ENCODE results near the gene SLC4A3.
"Not testable (repeated sequence)": the region's sequence is repeated elsewhere in the genome, so short reads cannot be mapped to it uniquely, and the experiment has no call there.

The SLC4A3 gene

DNA sequence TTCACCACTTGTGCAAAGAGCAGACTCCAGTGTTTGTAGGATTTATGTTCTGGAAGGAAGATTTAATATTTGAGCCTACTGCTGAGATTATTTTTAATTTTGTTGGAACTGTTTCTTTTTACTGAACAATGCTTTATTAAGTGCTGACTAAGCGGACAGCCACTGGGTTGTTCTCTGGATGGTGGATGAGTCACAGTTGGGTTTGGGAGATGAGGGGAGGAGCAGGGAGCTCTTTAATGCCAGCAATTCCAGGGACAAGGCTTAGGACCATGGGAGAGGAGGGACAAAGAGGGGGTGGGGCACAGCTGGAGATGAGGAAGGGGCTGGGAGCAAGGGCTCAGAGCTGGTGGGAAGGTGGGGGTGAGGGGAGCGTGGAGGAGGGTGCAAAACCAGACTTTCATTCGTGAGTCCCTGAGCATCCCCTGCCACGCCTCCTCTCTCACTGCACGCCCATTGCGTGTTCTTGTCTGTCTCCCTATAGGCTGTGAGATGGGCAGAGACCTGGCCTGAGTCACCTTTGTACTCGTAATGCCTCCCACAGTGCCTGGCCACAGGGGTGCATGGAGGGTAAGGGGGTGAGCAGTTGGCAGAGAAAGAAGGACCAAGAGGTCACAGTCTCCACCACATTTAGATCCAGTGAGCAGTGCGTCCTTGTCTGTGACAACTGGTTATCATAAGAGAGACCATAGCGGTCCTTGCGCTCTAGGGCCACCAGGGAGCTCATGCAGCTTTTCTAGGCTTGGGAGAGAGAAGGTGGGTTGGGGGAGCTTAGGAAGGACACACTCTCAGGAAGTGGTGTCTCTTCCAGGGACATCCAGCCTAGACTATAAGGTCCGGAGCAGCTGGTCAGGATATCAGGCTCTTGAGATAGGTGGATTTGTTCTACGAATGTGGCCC is 18.4 kb downstream of the SLC4A3 start:
- in situ Hi-C loops (cut with MboI; ENCODE audit: low sequenced_read_pairs), result loop anchor here (10.0 kb wide), 1 partner anchor 111 kb away; no protein-coding TSS in a partner anchor

DNA sequence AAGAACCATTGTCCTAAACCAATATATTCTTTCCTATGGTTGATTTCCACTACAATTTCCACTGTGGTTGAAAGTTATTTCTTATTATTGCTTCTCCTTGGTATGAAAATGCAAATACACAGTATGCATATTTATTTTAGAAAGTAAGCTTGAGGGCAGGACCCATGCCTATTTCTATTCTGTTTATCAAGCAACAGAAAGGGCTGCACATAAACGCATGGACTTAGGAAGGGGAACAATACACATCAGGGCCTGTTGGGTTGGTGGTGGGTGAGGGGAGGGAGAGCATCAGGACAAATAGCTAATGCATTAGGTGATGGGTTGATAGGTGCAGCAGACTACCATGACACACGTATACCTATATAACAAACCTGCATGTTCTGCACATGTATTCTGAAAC is 20.7 kb downstream of the SLC4A3 start:
- in situ Hi-C loops (cut with MboI; ENCODE audit: low sequenced_read_pairs), result loop anchor here (10.0 kb wide), 1 partner anchor 113 kb away; no protein-coding TSS in a partner anchor

- in situ Hi-C loops (cut with MboI; ENCODE audit: low sequenced_read_pairs), result loop anchor here (10.0 kb wide), 1 partner anchor 114 kb away; no protein-coding TSS in a partner anchor
Observed at GRCh38 chr2:219648963-219649362, 21.5 kb downstream of the SLC4A3 start.

DNA sequence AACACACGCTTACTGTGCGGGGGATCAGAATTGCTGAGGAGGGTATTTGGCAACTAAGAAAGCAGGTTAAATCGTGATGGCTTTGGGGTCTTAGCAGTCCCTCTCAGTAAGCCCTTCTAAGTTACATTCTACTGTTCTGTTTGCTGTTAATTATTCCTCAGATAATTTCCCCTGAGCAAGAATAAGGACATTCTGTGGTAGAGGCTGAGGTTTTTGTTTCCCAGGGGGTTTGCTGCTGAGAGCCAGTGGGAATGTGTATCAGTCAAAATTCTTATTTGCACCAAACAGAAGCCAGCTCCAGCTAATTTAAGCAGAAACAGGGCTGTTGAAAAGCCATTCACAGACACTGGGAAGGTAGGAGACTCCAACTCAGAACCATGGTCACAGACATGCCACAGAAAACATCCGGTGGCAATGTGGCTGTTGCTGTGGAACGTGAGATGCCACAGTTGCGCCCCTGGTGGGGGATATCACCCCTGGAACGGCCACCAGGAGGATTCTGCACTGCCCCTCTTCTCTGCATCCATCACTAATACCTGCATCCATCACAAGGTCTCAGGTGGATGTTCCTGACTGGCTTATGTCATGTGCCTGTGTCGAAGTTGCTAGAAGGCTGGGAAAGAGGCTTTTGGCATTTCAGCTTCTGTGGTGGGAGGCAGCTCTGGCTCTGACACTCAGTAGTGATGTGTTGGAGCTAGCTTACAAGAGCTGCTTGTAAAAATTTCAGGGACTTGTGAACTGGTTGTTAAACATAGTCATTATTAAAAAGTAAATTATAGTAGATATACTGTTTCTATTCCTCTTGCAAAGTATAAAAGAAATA is 23.2 kb downstream of the SLC4A3 start:
- in situ Hi-C loops (cut with MboI; ENCODE audit: low sequenced_read_pairs), result no loop called here

DNA sequence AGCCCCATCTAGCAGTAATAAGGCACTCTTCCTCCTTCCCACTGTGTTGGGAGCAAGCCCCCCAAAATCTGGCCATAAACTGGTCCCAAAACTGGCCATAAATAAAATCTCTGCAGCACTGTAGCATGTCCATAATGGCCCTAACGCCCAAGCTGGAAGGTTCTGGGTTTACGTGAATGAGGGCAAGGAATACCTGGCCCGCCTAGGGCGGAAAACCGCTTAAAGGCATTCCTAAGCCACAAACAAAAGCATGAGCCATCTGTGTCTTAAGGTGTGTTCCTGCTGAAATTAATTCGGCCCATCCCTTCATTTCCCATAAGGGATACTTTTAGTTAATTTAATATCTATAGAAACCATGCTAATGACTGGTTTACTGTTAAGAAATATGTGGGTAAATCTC is 24.2 kb downstream of the SLC4A3 start:
- in situ Hi-C loops (cut with MboI; ENCODE audit: low sequenced_read_pairs), result not testable (repeated sequence)

GRCh38 chr2:219656526-219656925 is 29.1 kb downstream of the SLC4A3 start:
- in situ Hi-C loops (cut with MboI; ENCODE audit: low sequenced_read_pairs), result no loop called here

DNA sequence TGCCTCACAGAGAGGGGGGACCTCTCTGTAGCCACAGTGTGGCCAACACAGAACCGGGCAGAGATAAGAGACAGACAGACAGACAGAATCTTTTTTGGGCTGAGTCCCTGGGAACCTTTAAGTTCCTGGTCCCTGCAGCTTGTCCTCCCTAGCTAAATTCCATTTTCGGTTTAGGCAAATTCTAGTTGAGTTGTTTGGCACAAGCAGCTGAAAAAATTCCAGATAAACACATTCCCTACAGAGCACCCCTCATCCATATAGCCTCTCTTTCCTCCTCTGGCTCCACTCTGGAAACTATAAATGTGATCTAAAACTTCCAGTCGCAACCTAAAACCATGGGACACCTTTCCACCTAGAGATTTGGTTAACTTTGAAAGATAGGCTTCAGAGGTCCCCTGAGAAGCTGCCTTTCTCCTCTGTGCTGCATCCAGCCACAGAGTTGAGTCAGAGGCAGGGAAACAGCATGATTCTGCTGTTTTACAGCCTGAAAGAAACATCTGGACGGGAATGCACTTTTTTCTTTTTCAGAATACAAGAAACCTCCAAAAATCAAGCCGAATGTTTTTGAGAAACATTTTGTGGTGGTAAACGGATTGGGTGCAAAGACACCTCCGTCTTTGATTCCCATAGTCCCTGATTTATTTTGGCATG is 30.9 kb downstream of the SLC4A3 start:
- in situ Hi-C loops (cut with MboI; ENCODE audit: low sequenced_read_pairs), result no loop called here

GRCh38 chr2:219658874-219659273 is 31.4 kb downstream of the SLC4A3 start:
- in situ Hi-C loops (cut with MboI; ENCODE audit: low sequenced_read_pairs), result no loop called here

- in situ Hi-C loops (cut with MboI; ENCODE audit: low sequenced_read_pairs), result no loop called here
Observed at GRCh38 chr2:219661197-219661954, 33.9 kb downstream of the SLC4A3 start.

DNA sequence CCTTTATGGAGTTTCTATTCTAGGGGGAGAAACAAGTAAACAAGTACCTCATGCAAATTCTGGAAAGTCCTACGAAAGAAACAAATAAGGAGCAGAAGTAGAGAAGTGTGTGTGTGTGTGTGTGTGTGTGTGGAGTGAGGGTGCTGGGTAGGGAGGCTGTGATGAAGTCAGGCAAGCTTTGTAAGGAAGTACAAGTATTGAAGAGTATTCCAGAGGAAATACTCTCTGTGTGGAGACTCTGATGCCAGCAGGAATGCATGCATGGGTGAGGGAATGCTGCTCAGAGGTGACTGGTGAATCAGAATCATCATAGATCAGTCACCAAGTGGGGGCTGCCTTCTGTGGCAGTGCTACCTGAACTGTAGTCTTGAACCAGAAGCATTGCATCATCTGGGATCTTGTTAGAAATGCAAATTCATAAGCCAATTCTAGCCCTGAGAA is 34.5 kb downstream of the SLC4A3 start:
- in situ Hi-C loops (cut with MboI; ENCODE audit: low sequenced_read_pairs), result no loop called here

DNA sequence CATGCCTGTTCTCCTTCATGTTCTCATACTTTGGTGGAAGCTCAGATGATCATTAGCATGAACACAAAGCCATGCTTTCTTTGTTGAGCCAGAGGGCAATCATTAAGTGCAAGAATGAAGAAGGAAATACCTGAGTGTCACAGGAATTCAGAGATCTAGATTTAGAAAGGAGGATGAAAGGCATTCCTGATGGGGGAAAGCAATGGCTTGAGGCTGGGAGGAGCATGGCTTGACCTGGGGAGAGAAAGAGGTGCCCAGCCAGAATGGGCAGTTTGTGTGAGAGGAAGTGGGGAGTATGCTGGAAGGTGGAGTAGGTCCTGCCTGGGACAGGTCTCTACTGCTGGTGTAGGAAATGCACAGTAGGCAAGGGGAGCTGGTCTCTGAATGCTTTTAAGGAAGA is 35.1 kb downstream of the SLC4A3 start:
- in situ Hi-C loops (cut with MboI; ENCODE audit: low sequenced_read_pairs), result no loop called here

GRCh38 chr2:219663116-219663762 is 35.8 kb downstream of the SLC4A3 start:
- in situ Hi-C loops (cut with MboI; ENCODE audit: low sequenced_read_pairs), result no loop called here

DNA sequence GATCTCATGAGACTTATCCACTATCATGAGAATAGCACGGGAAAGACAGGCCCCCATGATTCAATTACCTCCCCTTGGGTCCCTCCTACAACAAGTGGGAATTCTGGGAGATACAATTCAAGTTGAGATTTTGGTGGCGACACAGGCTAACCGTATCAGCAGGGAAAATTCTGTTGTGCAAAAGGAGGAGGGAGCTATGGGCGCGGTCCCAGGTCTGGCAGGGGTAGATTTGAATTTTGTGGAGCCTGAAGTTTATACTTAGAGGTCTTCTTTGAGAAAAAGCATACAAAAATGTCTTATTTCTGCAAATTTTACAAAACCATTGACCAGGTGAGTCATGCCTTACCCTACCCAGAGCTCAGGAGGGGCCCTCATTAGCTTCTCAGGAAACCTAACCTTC is 36.6 kb downstream of the SLC4A3 start:
- in situ Hi-C loops (cut with MboI; ENCODE audit: low sequenced_read_pairs), result no loop called here

DNA sequence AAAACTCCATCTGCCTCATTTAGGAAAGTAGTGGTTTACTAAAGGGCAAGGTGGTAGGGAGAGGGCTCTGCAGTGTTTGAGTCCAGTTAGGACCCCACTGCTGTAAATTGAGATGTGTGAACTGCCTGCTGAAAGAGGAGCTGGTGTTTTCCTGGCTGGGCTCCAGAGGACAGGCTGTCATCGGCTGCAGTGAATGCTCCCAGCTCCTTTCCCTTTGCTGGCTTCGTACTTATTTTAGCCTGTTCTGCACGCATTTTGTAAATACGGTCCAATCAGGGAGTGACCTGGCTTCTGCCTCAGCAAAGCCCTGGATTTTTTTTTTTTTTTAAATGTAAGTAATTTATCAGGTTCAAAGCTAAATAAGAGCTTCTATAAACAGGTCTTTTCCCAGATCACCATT is 37.5 kb downstream of the SLC4A3 start:
- in situ Hi-C loops (cut with MboI; ENCODE audit: low sequenced_read_pairs), result no loop called here

DNA sequence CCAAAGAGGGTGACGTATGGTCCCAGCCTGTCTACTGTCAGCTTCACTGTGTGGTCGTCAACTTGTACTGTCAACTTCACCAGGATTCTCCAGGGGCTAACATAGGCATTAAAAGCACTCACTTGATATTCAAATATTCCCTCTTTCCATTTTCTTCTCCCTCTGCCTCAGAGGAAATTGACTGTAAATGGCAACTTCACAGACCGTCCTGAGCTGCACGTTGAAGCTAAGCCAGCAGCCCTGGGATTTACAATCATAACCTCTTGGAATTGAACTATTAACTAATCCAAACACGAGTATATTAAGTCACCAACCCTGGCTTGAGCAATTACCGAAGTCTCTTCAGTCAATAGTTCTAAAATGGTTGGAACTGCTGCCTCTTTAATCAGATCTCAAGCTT is 38.5 kb downstream of the SLC4A3 start:
- in situ Hi-C loops (cut with MboI; ENCODE audit: low sequenced_read_pairs), result no loop called here

DNA sequence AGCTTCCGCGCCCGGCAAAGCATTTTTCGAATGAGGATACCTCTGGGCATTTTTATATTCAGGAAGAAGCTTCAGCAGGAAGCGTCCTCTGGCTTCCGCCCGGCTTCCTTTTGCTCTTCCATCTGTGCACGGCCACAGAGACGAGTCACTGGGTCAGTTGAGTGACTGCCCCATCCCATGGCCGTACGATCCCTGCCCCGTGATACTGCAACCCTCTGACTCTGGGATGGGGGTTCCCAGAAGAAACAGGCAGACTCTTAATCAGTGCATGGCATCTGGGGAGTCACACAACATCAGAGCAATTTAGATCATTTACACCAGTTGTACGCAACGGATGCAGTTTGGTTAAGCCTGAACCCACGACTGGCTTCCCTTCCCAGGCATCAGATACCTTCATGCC is 40.9 kb downstream of the SLC4A3 start:
- in situ Hi-C loops (cut with MboI; ENCODE audit: low sequenced_read_pairs), result no loop called here

DNA sequence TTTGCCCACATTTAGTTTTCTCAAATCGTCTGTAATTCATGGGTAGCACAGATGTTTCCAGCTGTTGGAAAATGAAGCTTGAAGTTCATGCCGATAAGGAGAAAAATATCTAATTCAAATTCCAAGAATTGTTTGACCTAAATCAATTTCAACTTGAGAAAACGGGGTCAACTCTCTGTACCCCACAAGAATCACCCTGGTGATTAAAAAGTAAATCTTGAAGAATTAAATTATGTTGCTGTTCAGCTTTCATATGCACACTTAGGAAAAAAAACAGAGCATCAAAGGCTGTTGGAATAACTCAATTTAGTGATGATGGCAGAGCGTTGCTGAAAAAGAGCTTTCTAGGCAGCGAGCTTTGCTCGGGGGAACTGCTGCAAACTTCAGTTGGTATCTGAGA is 43.0 kb downstream of the SLC4A3 start:
- in situ Hi-C loops (cut with MboI; ENCODE audit: low sequenced_read_pairs), result no loop called here

DNA sequence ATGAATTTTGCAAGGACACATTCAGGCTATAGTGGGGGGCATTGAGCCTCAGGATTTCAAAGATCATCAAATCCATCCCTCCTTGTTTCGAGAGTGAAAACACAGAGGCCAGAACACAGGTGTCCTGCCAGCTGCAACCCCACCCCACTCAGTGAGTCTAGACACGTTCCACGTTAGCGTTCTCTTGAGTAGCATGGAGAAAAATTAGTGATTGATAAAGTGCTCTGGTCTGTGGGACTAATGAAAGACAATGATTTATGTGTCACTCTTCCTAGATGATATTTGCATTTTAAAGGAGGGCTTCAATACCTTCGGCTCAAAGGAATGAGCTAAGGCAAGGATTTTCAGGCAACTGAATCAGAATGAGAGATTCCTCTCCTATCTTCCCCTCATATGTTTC is 43.8 kb downstream of the SLC4A3 start:
- in situ Hi-C loops (cut with MboI; ENCODE audit: low sequenced_read_pairs), result no loop called here

DNA sequence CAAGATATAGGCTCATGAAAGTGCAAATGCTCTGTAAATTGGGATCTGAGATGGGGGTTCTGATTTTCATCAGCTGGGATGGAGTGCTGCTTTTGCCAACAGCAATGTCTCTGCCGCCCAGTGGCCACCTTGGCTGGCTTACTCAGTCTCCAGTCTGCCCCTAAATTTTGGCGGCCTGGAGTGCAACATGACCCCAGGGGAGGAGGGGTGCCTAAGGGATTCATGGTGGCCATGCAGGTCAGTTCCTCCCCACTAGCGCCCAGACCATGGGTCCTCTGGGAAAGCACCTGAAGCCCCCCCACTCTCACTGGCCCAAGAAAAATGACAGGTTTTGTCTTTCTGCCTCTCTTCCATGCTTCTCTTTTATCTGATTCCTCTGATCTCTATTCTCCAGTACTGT is 45.0 kb downstream of the SLC4A3 start:
- in situ Hi-C loops (cut with MboI; ENCODE audit: low sequenced_read_pairs), result no loop called here

GRCh38 chr2:219675221-219675620 is 47.8 kb downstream of the SLC4A3 start:
- in situ Hi-C loops (cut with MboI; ENCODE audit: low sequenced_read_pairs), result no loop called here

All from HL-60/S4 (cell line).